SK-MEL-5 (cell line): ENCODE data around the gene THAP8. TPM values are rescaled to one million over a fixed set of nuclear protein-coding genes. Genes with fewer than 3 reads are reported as not detected.

Source experiments
- DNase-seq: peaks from one replicate; pipeline ENCODE4 v3.0.0-alpha.2; 2016; ENCODE audit warnings: low read depth, low spot score
- in situ Hi-C: cut with HindIII; loops from 2 replicates; pipeline ENCODE4 v1.10.0; 2016; ENCODE audit warnings: low sequenced_read_pairs, high pct_unique_total_duplicates, low pct_unique_long_range_greater_than_20kb
- total RNA-seq: library from RNA; depleted of rRNA; stranded (reverse); fragments of >200 nt; shearing (Covaris generic); gene quantifications from 2 replicates; pipeline ENCODE4 v1.2.3, GENCODE V29; 2014; rRNA removed

Gene THAP8
- total RNA-seq, 1 experiment from 2014 or later: 1.6 TPM

DNA sequence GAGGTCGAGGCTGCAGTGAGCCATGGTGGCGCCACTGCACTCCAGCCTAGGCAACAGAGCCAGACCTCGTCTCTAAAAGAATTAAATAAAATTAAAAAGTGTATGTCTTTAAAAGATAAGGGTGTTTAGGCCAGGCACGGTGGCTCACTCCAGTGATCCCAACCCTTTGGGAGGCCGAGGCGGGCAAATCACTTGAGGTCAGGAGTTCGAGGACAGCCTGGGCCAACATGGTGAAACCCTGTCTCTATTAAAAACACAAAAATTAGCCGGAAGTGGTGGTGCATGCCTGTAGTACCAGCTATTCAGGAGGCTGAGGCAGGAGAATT lies 66.6 kb downstream of the THAP8 start:
- in situ Hi-C loops: no loop called here
- no peak for DNase-seq

DNA sequence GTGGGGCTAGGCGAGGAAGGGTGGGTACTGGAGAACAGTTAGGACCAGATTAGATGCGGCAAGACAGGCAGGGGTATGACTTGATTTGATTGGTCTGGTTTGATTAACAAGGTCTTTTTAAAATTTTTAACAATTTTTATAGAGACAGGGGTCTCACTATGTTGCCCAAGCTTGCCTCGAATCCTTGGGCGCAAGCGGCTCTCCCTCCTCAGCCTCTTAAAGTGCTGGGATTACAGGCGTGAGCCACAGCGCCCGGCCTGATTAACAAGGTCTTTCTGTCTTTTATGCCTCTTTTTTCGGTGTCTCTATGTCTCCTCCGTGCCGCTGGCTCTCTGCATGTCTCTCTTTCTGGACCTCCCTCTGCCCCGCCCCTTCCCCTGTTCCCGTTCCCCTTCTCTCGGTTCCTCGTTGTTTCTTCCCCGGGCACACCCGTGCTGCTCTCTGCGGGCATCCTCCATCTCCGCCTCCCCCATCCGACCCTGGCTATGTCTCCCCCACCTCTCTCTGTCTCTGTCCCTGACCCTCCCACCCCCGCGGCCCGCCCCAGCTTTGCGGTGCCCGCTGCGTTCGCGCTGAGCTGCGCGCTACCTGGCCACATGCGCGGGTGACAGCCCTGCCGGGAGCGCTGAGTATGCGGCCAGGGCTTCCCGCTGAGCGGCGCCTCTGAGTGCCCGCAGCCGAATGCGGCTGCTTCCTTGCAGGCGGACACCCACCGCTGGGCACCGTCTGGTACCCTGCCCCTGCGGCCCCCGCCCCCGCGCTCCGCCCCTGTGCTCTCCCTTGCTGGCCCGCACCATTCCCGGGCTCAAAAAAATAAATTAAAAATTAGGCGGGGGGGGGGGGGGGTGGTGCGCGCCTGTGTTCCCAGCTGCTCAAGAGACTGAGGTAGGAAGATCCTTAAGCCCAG lies 67.2 kb downstream of the THAP8 start:
- peak; percentile 35 for DNase-seq
- in situ Hi-C loops: no loop called here

DNA sequence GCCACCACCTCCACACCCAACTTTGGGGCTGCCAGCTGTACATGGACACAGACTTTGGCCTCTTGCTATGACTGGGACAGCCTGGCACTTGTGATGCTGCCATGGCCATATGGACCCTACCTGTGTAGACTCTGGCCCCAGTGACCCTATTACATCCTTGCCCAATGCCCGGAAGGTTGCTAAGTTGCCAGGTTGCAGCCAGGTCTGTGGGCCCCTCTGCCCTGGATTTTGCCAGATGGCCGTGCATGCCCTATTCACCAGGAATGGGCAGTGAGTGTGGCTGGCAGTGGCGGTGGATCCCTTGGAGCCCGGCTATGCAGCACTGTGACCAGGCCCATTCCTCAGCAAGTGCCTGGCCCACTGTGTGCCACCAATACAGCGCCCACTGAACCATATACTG lies 68.0 kb downstream of the THAP8 start:
- no peak for DNase-seq
- in situ Hi-C loops: no loop called here

Other genes with a start within 250 kb of the THAP8 start
- gene PRODH2, start 241.4 kb downstream of the THAP8 start, total RNA-seq: not detected in 2 replicates
- gene NPHS1, start 201.8 kb downstream of the THAP8 start, total RNA-seq: not detected in 2 replicates
- gene KIRREL2, start 197.4 kb downstream of the THAP8 start, total RNA-seq: 1.7 and 2.4 TPM in 2 replicates
- 9.2 and 13.5 TPM in 2 replicates for gene APLP1, start 185.7 kb downstream of the THAP8 start, total RNA-seq
- gene NFKBID, start 153.7 kb downstream of the THAP8 start, total RNA-seq: 1.1 and 1.9 TPM in 2 replicates
- gene HCST, start 151.8 kb downstream of the THAP8 start, total RNA-seq: not detected in 2 replicates
- not detected in 2 replicates for gene TYROBP, start 146.0 kb downstream of the THAP8 start, total RNA-seq
- gene LRFN3, start 117.9 kb downstream of the THAP8 start, total RNA-seq: 1.8 and 3.3 TPM in 2 replicates
- 13.3 and 14.1 TPM in 2 replicates for gene SDHAF1, start 59.1 kb downstream of the THAP8 start, total RNA-seq
- not detected in 2 replicates for gene SYNE4, start 45.5 kb downstream of the THAP8 start, total RNA-seq
- 11.9 and 14.9 TPM in 2 replicates for gene ALKBH6, start 40.1 kb downstream of the THAP8 start, total RNA-seq
- gene CLIP3, start 21.4 kb downstream of the THAP8 start, total RNA-seq: 0.34 and 0.43 TPM in 2 replicates
- gene WDR62, start 612 bp upstream of the THAP8 start, total RNA-seq: 2.7 and 4.1 TPM in 2 replicates
- gene OVOL3, start 56.9 kb upstream of the THAP8 start, total RNA-seq: not detected in 2 replicates
- 62.8 and 70.4 TPM in 2 replicates for gene POLR2I, start 60.6 kb upstream of the THAP8 start, total RNA-seq
- 181 and 190 TPM in 2 replicates for gene TBCB, start 61.2 kb upstream of the THAP8 start, total RNA-seq
- gene CAPNS1, start 85.8 kb upstream of the THAP8 start, total RNA-seq: 214 and 271 TPM in 2 replicates
- not detected in 2 replicates for gene COX7A1, start 98.2 kb upstream of the THAP8 start, total RNA-seq
- 1.7 and 2.6 TPM in 2 replicates for gene ZNF565, start 160.4 kb upstream of the THAP8 start, total RNA-seq
- 88.8 and 97.2 TPM in 2 replicates for gene ZNF146, start 160.8 kb upstream of the THAP8 start, total RNA-seq